ENCODE measurements around the gene RPS6KA2.

The RPS6KA2 gene

GRCh38 chr6:166626177-166627032, 646 bp downstream of the RPS6KA2 start:
- Histone ChIP-seq H3K4me3 (peak overlapping the region; percentile 89), H3K36me3 (ENCODE audit: insufficient read depth, low read length) (no peaks in the 10 kb centered on the region), H3K27ac (no peak overlapping the region), H3K9ac (ENCODE audit: insufficient read length) (peak overlapping the region; percentile 66), H3K9me3 (ENCODE audit: low read depth, low read length) (no peaks in the 10 kb centered on the region)
- TF ChIP-seq EZH2 (IDR thresholded peaks at IDR 0.05) (no peak), POLR2AphosphoS5 (IDR thresholded peaks at IDR 0.05; ENCODE audit: borderline replicate concordance, low read depth, low read length) (no peak), FOXP2 (optimal IDR thresholded peaks at IDR 0.05; ENCODE audit: control extremely low read depth, extremely low read length, insufficient read depth) (no peak)
- DNase-seq (ENCODE audit: low read depth, low spot score): no peak

GRCh38 chr6:166625356-166625755, 1.7 kb downstream of the RPS6KA2 start:
- H3K27ac ChIP-seq: no peak overlapping the region
- no peak overlapping the region for H3K9ac ChIP-seq (ENCODE audit: insufficient read length)
- DNase-seq (ENCODE audit: low read depth, low spot score): no peak
- TF ChIP-seq FOXP2 (optimal IDR thresholded peaks at IDR 0.05; ENCODE audit: control extremely low read depth, extremely low read length, insufficient read depth) (no peak), EZH2 (IDR thresholded peaks at IDR 0.05) (no peak), POLR2AphosphoS5 (IDR thresholded peaks at IDR 0.05; ENCODE audit: borderline replicate concordance, low read depth, low read length) (no peak)
- H3K4me3 ChIP-seq: no peak overlapping the region; the same call in 1 of the 2 replicates
- H3K36me3 ChIP-seq (ENCODE audit: insufficient read depth, low read length): no peaks in the 10 kb centered on the region
- H3K9me3 ChIP-seq (ENCODE audit: low read depth, low read length): no peaks in the 10 kb centered on the region

GRCh38 chr6:166624275-166624674, 2.8 kb downstream of the RPS6KA2 start:
- no peak for DNase-seq (ENCODE audit: low read depth, low spot score)
- no peak overlapping the region for H3K9ac ChIP-seq (ENCODE audit: insufficient read length)

GRCh38 chr6:166623318-166623717, 3.7 kb downstream of the RPS6KA2 start:
- H3K36me3 ChIP-seq (ENCODE audit: insufficient read depth, low read length): no peaks in the 10 kb centered on the region; the same call in 1 of the 2 replicates
- H3K9ac ChIP-seq (ENCODE audit: insufficient read length): no peak overlapping the region
- H3K9me3 ChIP-seq (ENCODE audit: low read depth, low read length): no peaks in the 10 kb centered on the region
- no peak overlapping the region for H3K27ac ChIP-seq
- no peak for DNase-seq (ENCODE audit: low read depth, low spot score)
- no peak for TF ChIP-seq FOXP2 (optimal IDR thresholded peaks at IDR 0.05; ENCODE audit: control extremely low read depth, extremely low read length, insufficient read depth)
- no peak for TF ChIP-seq EZH2 (IDR thresholded peaks at IDR 0.05)
- no peak for TF ChIP-seq POLR2AphosphoS5 (IDR thresholded peaks at IDR 0.05; ENCODE audit: borderline replicate concordance, low read depth, low read length)
- H3K4me3 ChIP-seq: no peak overlapping the region

More at GRCh38 chr6:166624275-166624674, 2.8 kb downstream of the RPS6KA2 start:
- no peak overlapping the region for H3K27ac ChIP-seq
- no peaks in the 10 kb centered on the region for H3K36me3 ChIP-seq (ENCODE audit: insufficient read depth, low read length)
- H3K9me3 ChIP-seq (ENCODE audit: low read depth, low read length): no peaks in the 10 kb centered on the region
- no peak overlapping the region for H3K4me3 ChIP-seq
- TF ChIP-seq EZH2 (IDR thresholded peaks at IDR 0.05) (no peak), FOXP2 (optimal IDR thresholded peaks at IDR 0.05; ENCODE audit: control extremely low read depth, extremely low read length, insufficient read depth) (no peak), POLR2AphosphoS5 (IDR thresholded peaks at IDR 0.05; ENCODE audit: borderline replicate concordance, low read depth, low read length) (no peak)

GRCh38 chr6:166621114-166621540, 5.9 kb downstream of the RPS6KA2 start:
- DNase-seq (ENCODE audit: low read depth, low spot score): no peak
- H3K4me3 ChIP-seq: no peak overlapping the region
- no peak overlapping the region for H3K27ac ChIP-seq
- no peak overlapping the region for H3K9ac ChIP-seq (ENCODE audit: insufficient read length)
- no peaks in the 10 kb centered on the region for H3K9me3 ChIP-seq (ENCODE audit: low read depth, low read length)
- no peak for TF ChIP-seq EZH2 (IDR thresholded peaks at IDR 0.05)
- no peak for TF ChIP-seq POLR2AphosphoS5 (IDR thresholded peaks at IDR 0.05; ENCODE audit: borderline replicate concordance, low read depth, low read length)
- no peak for TF ChIP-seq FOXP2 (optimal IDR thresholded peaks at IDR 0.05; ENCODE audit: control extremely low read depth, extremely low read length, insufficient read depth)
- H3K36me3 ChIP-seq (ENCODE audit: insufficient read depth, low read length): no peaks in the 10 kb centered on the region; the same call in 1 of the 2 replicates

GRCh38 chr6:166620478-166621113, 6.5 kb downstream of the RPS6KA2 start:
- Histone ChIP-seq H3K4me3 (peak overlapping the region; percentile 0; the same call in 1 of the 2 replicates), H3K9me3 (ENCODE audit: low read depth, low read length) (no peaks in the 10 kb centered on the region), H3K36me3 (ENCODE audit: insufficient read depth, low read length) (no peaks in the 10 kb centered on the region; the same call in 1 of the 2 replicates), H3K27ac (no peak overlapping the region), H3K9ac (ENCODE audit: insufficient read length) (no peak overlapping the region)
- DNase-seq (ENCODE audit: low read depth, low spot score): no peak
- TF ChIP-seq FOXP2 (optimal IDR thresholded peaks at IDR 0.05; ENCODE audit: control extremely low read depth, extremely low read length, insufficient read depth): no peak
- TF ChIP-seq POLR2AphosphoS5 (IDR thresholded peaks at IDR 0.05; ENCODE audit: borderline replicate concordance, low read depth, low read length): no peak

- peak overlapping the region; percentile 0; the same call in 1 of the 2 replicates for H3K4me3 ChIP-seq
- H3K9ac ChIP-seq (ENCODE audit: insufficient read length): no peak overlapping the region
- no peak for DNase-seq (ENCODE audit: low read depth, low spot score)
- H3K36me3 ChIP-seq (ENCODE audit: insufficient read depth, low read length): no peaks in the 10 kb centered on the region; the same call in 1 of the 2 replicates
- H3K9me3 ChIP-seq (ENCODE audit: low read depth, low read length): no peaks in the 10 kb centered on the region
- no peak overlapping the region for H3K27ac ChIP-seq
- TF ChIP-seq POLR2AphosphoS5 (IDR thresholded peaks at IDR 0.05; ENCODE audit: borderline replicate concordance, low read depth, low read length): no peak
- no peak for TF ChIP-seq FOXP2 (optimal IDR thresholded peaks at IDR 0.05; ENCODE audit: control extremely low read depth, extremely low read length, insufficient read depth)
- TF ChIP-seq EZH2 (IDR thresholded peaks at IDR 0.05): no peak
Measured at GRCh38 chr6:166619912-166620311, 7.1 kb downstream of the RPS6KA2 start.

Measured in SK-N-MC (cell line).